Stimulated activated CD8-positive, alpha-beta memory T cell treated with anti-CD3 and anti-CD28 coated beads, Interleukin-2, amount 100 ng/mL, for 1 hour (primary cell): ENCODE results near the gene NAPSA.
"Not testable (repeated sequence)": the region's sequence is repeated elsewhere in the genome, so short reads cannot be mapped to it uniquely, and the experiment has no call there.

Experiments
- DNase-seq, 2 donors: peaks; one replicate each; pipeline ENCODE4 v3.0.0-alpha.2; 2020; ENCODE audit warnings: low read depth in 2 of 2

The NAPSA gene

DNA sequence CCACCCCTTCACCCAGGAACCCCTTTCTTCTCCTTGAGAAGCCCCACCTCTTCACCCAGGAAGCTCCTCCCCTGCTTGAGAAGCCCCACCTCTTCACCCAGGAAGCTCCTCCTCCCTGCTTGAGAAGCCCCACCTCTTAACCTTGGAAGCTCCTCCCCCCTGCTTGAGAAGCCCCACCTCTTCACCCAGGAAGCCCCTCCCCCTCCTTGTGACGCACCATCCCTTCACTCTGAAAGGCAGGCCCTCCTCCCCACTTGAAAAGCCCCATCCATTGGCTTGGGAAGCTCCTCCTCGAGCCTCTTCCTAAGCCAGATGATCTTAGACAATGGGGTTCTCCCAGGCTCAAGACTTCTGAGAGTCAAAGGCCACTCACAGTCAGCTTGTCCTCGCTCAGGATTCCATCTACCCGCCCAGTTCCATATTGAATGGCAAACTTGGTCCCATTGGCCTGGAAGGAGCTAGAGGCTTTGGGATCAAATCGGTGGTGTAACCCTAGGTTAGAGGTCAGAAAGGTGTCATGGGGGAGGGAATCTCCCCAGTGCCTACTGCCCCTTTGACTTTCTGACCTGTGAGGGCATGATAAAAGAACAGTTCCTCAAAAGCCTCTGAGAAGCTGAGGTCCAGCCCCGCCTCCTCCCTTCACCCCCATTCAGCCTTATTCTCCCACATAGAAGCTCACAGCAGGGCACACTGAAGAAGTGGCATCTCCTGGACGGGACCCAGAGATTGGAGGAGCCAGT lies 4.0 kb downstream of the NAPSA start:
- no peak for DNase-seq

DNA sequence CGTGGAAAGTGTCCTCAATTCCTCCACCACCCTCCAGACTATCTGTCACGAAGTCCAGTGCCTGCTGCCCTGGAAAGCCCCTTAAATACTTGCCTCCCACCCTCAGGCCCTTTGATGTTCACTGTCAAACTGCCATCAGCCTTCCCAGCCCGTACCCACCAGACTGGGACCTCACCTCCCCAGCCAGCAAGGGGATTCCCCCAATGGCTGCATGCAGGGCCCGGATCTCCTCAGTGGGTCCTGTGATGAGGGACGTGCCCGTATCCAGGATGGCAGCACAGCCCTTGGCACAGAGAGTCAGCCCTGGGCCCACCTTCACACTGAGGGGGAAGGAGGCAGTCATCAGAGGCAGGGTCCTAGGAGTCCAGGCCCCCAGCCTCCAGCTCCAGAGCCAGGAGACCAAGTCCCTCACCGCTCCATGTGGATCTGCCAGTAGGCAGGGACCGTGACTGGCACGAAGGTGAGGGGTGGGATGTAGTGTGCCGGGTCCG lies 6.1 kb downstream of the NAPSA start:
- no peak for DNase-seq

DNA sequence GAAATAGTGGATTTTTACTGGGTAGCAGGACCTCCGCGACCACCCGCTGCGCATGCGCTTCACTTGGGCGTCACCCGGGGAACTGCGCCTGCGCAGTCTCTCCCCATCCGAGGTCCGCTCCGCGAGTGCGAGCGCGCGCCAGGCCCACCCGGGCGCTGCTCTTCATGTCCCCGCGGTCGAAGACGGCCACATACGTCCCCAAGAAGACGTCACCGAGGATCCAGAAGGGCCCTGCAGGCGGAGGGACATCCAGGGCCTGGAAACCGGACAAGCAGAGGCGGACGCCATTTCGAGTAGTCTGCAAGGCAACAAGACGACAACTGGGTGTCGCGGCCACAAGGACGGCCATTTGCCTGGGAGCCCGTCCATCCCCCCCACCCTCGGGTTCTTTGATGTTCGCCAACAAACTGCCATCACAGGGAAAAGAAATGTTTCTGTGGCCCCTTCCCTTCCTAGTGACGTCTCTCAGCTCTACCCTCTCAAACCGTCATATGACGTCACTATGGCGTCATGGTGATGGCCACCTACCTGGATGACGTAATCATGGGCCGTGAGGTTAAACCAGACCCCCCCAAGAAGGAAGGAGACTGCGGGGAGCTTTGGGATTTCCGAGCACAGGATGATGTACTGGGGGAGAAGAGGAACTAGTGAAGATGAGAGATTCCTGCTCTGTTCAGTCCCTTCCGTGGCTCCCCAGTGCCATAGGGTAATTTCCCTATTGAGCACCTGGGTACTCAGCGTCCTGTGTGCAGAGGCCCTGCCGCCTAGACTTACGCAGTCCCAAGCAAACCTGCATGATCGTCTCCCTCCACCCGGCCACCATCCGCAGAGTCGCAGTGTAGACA lies 6.7 kb downstream of the NAPSA start:
- peak; percentile 50 to 69 for DNase-seq

DNA sequence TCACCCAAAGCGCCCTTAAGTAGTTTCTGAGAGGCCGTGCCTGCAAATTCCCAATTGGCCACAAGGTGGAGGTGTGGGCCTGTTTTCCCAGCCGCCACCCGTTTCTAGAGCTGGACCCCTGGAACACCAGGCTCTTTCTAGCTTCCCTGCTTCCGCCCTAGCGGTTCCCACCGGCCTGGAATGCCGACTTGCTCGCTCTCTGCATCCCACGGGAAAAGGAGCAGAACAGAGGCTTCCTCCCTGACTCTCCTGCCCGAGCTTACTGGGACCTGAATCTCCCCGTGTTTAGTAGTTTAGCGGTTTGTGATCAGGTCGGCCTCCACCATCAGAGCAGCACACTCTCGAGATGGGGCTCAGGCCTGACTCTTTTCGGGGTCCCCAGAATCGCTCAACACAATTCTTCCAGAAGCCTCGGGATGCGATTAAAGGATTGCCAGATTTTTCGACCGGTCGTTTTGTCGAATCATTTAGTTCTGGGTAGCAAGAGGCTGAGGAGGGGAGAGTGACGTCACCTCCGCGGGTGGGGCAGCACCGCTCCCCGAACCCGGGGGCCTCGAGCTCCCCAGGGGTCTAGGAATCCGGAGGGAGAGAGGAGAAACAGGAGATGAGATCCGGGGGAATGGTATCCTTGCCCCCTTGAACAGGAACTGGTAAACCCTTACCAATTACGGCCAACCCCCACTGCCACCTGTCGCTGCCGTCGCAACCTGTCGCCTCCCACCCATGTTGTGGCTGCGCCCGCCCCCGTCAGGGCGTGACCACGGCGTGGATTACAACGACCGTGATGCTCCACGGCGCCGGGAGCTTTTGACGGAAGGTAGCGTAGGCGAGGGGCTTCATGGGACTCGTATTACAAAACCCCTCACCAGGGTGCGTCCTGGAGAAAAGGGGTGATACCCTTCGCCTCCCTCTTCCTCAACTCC lies 8.0 kb downstream of the NAPSA start:
- peak; percentile 71 to 83 for DNase-seq

DNA sequence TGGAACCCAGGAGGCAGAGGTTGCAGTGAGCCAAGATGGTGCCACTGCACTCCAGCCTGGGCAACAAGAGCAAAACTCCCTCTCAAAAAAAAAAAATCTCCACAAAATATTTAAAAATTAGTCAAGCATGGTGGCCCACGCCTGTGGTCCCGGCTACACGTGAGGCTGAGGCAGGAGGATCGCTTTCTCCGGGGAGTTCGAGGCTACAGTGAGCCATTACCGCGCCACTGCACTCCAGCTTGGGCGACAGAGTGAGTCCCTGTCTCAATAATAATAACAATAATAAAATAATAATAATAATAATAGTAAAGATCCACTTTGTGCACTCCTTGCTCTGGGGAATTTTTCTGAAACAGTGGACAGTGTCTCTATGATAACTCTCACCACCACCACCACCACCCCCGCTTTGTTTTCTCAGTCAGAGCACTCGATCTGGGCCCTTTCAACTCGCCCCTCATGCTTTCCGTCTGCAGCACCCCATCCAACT lies 8.7 kb downstream of the NAPSA start:
- DNase-seq: no peak

DNA sequence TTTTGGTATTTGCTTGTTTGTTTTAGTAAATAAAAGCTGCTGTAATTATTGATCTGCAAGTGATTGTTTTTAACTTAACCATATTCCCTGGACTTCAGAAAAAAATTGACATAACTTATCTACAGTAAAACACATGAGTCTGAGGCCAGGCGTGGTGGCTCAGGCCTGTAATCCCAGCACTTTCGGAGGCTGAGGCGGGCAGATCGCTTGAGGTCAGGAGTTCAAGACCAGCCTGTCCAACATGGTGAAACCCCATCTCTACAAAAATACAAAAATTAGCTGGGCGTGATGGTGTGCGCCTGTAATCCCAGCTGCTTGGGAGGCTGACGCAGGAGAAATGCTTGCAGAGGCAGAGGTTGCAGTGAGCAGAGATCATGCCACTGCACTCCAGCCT lies 12.0 kb downstream of the NAPSA start:
- DNase-seq: not testable (repeated sequence)

DNA sequence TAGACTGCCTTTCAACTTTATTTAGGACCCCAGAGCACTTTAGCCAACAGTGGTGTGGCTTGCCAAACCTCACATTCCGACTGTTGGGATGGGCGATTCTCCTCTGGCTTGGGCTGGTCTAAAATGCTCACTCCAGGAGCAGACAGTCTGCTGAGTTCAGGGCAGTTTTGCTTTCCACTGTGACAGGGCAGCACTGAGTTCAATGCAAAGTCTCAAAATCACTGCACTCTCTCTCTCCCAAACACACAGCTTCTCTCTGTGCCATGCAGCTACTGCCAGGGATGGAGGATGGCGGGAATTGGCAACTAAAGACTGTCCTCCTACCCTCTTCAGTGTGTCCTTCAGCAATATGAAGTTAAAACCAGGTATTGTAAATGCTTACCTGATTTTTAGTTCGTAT lies 13.2 kb downstream of the NAPSA start:
- DNase-seq: no peak

DNA sequence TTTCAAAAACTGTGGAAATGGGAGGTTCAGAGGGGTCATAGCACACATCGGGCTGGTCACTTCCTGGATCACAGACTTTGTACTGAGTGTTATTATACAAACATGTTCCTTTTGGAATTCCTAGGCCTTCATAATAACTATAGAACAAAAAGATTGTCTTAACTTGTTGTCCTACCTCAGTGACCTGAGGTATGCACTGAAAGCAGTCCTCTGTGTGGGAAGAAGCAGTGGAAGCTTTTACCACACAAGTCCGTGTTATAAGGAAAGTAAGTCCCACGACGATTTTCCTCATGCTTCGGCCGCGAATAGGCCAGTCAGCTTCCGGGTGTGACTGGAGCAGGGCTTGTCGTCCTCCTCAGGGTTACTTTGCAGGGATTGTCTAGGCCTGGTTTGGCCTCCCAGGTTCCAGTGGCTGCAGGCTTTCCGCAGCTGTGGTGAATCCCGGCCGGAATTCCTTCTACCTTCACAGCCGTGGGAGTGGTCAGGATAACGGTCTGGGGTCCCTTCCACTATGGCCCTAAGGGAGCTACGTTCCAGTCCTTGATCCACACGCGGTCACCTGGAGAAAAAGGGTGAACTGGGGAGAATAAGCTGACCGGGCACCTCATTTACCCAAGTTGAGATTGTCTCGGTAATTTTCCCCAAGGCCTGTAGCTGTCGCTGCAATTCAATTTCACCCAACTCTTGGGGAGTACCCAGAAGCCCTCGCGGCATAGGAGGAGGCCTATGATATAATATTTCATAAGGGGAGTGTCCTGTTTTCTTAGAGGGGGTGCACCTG lies 16.0 kb downstream of the NAPSA start:
- no peak for DNase-seq

DNA sequence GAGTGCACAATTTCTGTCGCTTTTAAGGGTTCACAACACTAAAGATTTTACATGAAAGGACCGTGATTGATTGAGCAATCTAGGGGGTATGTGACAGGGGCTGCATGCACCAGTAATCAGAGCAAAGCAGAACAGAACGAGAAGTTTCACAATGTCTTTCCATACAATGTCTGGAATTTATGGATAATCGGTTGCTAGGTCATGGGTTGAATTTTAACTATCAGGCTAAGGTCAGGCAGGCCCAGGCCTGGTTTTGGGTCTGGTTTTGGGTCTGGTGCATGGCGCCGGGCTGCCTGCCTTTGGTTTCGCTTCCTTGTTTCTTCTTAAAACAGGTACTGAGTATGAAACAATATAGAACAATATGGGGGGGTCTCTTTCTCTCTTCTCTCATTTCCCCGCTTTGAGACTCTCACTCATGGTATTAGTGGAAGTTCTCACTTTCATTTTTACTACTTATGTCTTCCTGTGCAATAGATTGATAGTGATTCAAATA lies 18.3 kb downstream of the NAPSA start:
- not testable (repeated sequence) for DNase-seq

DNA sequence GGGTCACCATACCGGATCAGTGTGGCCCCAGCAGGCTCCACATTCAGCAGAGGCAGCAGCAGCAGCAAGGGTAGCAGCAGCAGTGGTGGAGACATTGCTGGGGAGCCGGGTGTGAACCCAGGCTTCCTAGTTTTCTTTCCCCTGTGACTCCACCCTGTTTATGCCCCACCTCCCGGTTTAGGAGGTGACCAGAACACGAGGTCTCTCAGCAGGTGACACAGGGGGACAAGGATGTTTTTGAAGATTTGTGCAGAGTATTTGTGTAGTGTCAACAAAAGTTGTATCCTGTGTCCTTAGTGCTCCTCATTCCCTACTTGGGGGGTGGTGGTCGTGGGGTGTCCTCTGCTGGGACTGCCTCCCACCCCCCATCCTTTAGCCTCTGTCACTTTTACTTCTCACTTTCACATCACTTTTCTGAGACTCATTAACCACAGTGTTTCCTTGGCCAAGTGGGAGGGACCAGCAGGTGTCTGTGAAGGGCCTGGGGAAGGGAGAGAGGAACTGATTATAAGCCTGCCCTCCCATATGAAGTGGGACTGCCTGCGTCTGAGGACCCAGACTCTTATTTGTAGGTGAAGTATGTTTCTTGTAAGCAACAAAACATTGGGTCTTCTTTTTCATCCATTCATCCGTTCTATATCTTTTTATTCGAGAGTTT lies 20.6 kb downstream of the NAPSA start:
- DNase-seq: no peak

DNA sequence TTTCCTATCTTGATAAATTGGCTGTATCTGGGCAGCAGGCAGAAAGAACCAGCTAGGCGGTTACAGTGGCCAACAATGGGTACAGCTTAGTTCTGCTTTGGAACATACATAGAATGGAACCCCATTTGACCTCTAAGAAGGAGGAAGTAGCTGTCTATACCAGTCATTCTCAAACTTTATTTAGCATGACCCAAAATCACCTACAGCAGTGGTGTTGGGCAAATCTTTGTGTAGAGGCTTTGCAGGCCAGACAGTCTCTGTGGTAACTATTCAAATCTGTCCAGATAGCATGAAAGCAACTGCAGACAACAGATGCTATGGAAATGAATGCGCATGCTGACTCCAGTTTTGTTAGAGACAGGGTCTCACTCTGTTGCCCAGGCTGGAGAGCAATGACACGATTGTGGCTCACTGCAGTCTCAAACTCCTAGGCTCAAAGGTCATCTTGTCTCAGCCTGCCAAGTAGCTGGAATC lies 24.3 kb downstream of the NAPSA start:
- DNase-seq: no peak

DNA sequence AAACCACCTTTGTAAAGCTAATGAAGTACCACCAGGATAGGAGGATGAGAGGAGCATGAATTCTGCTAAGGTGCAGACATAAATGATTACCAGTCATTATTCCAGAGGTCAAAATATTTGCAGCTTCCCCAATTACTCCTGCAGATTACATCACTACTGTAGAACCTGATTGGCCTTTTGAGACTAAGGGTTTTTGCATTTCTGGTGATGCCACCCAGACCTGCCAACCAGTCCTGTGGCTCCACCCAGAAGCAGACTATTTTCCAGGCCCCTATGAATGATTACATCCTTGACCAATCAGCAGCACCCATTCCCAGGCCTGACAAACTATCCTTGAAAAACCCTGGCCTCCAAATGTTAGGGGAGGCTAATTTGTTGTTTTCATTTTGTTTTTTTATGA lies 25.1 kb downstream of the NAPSA start:
- DNase-seq: no peak

DNA sequence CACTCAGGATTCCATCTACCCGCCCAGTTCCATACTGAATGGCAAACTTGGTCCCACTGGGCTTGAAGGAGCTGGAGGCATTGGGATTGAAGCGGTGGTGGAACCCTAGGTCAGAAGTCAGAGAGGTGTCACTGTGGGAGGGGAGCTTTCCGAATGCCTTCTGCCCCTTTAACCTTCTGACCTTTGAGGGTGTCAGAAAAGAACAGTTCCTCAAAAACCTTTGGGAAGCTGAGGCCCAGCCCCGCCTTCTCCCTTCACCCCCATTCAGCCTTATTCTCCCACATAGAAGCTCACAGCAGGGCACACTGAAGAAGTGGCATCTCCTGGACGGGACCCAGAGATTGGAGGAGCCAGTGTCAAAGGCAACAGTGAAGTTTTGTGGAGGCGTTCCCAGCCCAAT lies 28.4 kb downstream of the NAPSA start:
- DNase-seq: not testable (repeated sequence)

DNA sequence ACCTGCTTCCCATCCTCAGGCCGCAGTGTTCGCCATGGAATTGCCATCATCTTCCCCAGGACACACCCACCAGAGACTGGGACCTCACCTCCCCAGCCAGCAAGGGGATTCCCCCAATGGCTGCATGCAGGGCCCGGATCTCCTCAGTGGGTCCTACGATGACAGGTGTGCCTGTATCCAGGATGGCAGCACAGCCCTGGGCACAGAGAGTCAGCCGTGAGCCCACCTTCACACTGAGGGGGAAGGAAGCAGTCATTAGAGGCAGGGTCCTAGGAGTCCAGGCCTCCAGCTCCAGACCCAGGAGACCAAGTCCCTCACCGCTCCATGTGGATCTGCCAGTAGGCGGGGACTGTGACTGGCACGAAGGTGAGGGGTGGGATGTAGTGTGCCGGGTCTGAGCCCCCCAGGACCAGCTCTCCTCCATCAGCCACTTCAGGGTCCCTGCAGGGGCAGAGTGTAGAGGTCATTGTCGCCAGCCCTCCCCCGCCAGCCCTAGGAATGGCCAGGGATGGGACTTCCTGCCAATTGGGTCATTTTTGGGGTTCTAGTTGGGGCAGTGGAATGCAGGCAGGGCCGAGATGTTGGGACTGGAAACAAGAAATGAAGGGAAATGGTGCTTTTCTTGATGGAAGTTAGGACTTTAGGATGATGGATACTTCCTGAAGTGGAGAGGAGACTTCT lies 30.6 kb downstream of the NAPSA start:
- DNase-seq: no peak

DNA sequence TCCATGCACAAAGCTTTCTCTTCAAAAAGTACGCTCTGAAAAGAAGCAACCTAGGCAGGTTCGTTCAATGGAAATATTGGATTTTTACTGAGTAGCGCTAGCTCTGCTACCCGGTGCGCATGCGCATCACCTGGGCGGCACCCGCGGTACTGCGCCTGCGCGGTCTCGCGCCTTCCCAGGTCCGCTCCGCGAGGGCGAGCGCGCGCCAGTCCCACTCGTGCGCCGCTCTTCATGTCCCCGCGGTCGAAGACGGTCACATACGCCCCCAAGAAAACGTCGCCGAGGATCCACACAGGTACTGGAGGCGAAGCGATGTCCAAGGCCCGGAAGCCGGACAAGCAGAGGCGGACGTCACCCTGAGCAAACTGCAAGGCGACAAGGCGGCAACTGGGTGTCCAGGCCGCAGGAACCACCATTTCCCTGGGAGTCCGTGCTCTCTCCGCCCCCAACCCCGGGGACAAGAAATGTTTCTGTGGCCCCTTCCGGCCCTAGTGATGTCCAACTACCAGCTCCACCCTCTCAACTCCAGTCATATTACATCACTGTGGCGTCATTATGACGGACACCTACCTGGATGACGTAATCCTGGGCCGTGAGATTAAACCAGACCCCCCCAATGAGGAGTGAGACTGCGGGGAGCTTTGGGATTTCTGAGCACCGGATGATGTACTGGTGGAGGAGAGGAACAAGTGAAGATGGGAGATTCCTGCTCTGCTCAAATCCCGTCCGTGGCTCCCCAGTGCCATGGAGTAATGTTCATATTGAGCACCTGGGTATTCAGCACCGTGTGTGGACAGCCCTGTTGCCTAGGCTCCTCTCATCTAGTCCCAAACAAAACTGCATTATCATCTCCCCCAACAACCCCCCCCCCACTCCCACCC lies 31.5 kb downstream of the NAPSA start:
- peak; percentile 66 to 75 for DNase-seq

DNA sequence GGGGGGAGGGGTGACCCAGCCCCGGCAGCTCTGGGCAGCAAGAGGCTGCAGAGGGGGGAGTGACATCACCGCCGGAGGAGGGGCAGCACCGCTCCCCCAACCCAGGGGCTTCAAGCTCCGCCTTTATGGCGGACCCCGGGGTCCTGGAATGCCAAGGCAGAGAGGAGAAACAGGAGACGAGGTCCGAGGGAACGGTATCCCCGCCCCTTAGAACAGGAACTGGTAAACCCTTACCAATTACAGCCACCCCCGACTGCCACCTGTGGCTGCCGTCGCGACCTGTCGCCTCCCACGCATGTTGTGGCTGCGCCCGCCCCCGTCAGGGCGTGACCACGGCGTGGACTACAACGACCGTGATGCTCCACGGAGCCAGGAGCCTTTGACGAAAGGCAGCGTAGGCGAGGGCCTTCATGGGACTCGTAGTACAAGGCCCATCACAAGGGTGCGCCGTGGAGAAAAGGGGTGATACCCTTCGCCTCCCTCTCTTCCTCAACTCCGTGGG lies 32.2 kb downstream of the NAPSA start:
- peak; percentile 59 to 81 for DNase-seq

DNA sequence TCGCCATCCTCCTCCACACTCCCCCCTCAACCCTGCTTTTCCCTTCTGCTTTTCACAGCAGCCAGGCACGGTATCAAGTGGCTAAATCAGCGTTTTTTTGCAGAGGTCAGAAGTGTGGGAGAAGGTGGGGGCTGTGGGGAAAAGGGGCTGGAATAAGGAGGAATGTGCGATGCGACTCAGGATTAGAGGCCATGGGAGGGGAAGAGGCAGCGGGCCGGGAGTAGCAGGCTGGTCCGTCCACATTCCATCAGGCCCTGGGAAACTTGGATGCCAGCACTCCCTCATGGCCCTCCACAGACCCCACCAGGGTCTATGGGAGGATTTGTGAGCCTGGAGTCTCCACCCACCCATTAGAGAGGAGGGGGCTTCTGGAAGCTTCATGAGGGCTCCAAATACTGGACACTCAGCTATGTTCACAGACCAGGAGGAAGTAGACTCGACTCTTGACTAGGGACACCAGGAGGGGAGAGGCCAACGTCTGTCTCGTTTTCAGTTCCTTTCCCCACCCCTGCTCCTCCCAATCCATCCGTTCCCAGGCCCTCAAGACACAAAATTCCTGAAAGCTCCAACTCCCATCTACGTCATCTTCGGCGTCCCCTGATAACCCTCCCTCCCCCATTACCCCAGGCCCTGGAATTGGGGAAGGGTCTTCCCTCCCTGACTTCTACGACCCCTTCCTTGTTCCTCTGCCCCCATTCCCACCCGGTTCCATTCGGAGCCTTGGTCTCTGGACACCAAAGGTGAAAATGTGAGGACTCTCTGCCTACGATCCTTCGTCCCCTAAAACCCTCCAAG lies 33.0 kb downstream of the NAPSA start:
- no peak for DNase-seq

DNA sequence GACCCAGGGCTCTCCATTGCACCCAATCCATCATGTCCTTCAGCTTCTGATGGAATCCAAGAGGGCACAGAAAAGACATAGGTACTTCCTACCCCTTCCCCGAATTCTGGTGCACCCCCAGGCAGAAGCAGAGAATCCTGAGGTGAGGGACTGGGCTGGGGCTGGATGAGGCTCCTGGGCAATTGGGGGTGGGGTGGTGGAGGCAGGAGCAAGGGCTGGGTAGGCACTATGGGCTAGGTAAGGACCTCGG lies 33.5 kb downstream of the NAPSA start:
- no peak for DNase-seq
